ENCODE results near the gene CNR2. TPM values are rescaled to one million over a fixed set of nuclear protein-coding genes. Genes with fewer than 3 reads are reported as not detected.

The CNR2 gene
- polyA plus RNA-seq (2012; rRNA removed) = not detected in 2 replicates
- polyA plus RNA-seq (2012; cell fraction: cytosol; rRNA removed) = not detected in 2 replicates
- polyA plus RNA-seq (2012; cell fraction: nucleus; rRNA removed) = 0.01 TPM in 1 of 2 replicates, not detected in the other

- ChIA-PET POLR2A (no interaction called here), CTCF (interaction anchor here (1.2 to 2.0 kb wide), 2 partner anchors 102 to 141 kb away, joined by 5 to 6 read pairs; no protein-coding TSS in a partner anchor)
- no peak within 1 kb of the TSS for H2AFZ ChIP-seq (ENCODE audit: low read depth)
- no peak within 1 kb of the TSS for H3K9ac ChIP-seq
- no peak for DNase-seq
- no peak within 1 kb of the TSS for H3K4me2 ChIP-seq
- H3K36me3 ChIP-seq (replicated peaks in 1 of 2; ENCODE audit: control insufficient read depth in 1 of 2, insufficient read depth in 2 of 2, low read length in 1 of 2) = no peaks in the 10 kb centered on the region
- no peak within 1 kb of the TSS for H3K4me3 ChIP-seq (ENCODE audit: low read depth in 2 of 2, low read length in 1 of 2)
- H3K27me3 ChIP-seq (ENCODE audit: insufficient read depth) = no peaks in the 10 kb centered on the region
- no peak within 1 kb of the TSS for H3K27ac ChIP-seq (ENCODE audit: low read depth in 2 of 2, low read length in 1 of 2)
- no peaks in the 10 kb centered on the region for H3F3A ChIP-seq (replicated peaks; ENCODE audit: insufficient read depth)
- no peaks in the 10 kb centered on the region for H3K9me2 ChIP-seq
- no peaks in the 10 kb centered on the region for H3K9me3 ChIP-seq
- TF ChIP-seq CTCF (IDR thresholded peaks at IDR 0.05) = no peak
- H3K79me2 ChIP-seq (ENCODE audit: insufficient read depth) = no peaks in the 10 kb centered on the region
- 63% methylated on average over 5 of the region's 7 CpGs for WGBS (ENCODE audit: low lambda C conversion rate)
- no peaks in the 10 kb centered on the region for H4K20me1 ChIP-seq (ENCODE audit: insufficient read depth)
- no peaks in the 10 kb centered on the region for H3K4me1 ChIP-seq (ENCODE audit: control insufficient read depth in 1 of 2, insufficient read depth in 2 of 2, low read depth in 1 of 2, low read length in 1 of 2)
These were observed at the start of gene CNR2 for GRCh38 chr1:23913212-23913880. CNR2 (minus strand) TSS chr1:23913362; CDS start chr1:23875617, 37,745 bp downstream.

- H3K9me3 ChIP-seq = no peaks in the 10 kb centered on the region
- H3K9me2 ChIP-seq = no peaks in the 10 kb centered on the region
- ChIA-PET POLR2A (interaction anchor here (0.9 to 1.2 kb wide), 4 partner anchors 13 to 55 kb away, joined by 3 to 4 read pairs (median 4); no protein-coding TSS in a partner anchor), CTCF (interaction anchor here (1.0 to 1.4 kb wide), 2 partner anchors 15 to 241 kb away, joined by 3 read pairs; no protein-coding TSS in a partner anchor)
- no peaks in the 10 kb centered on the region for H3K27me3 ChIP-seq (ENCODE audit: insufficient read depth)
- H3K4me2 ChIP-seq = peak overlapping the region; percentile 87
- peaks cover 38 to 40% of the 10 kb centered on the region in 2 experiments for H3K36me3 ChIP-seq (replicated peaks in 1 of 2; ENCODE audit: control insufficient read depth in 1 of 2, insufficient read depth in 2 of 2, low read length in 1 of 2)
- H2AFZ ChIP-seq (ENCODE audit: low read depth) = no peak overlapping the region
- peak overlapping the region; percentile 95 for H3K9ac ChIP-seq
- WGBS (ENCODE audit: low lambda C conversion rate) = 2% methylated on average over 15 of the region's 15 CpGs
- H3F3A ChIP-seq (replicated peaks; ENCODE audit: insufficient read depth) = peaks cover 51% of the 10 kb centered on the region
- peaks cover 8 to 9% of the 10 kb centered on the region in 2 experiments; a peak in 3 of 4 replicates for H3K4me1 ChIP-seq (ENCODE audit: control insufficient read depth in 1 of 2, insufficient read depth in 2 of 2, low read depth in 1 of 2, low read length in 1 of 2)
- peak overlapping the region; percentile 84 to 90 for H3K4me3 ChIP-seq (ENCODE audit: low read depth in 2 of 2, low read length in 1 of 2)
- peaks cover 19% of the 10 kb centered on the region for H4K20me1 ChIP-seq (ENCODE audit: insufficient read depth)
- no peak for DNase-seq
- H3K27ac ChIP-seq (ENCODE audit: low read depth in 2 of 2, low read length in 1 of 2) = peak overlapping the region; percentile 98 to 99
- TF ChIP-seq, protein P1, sequence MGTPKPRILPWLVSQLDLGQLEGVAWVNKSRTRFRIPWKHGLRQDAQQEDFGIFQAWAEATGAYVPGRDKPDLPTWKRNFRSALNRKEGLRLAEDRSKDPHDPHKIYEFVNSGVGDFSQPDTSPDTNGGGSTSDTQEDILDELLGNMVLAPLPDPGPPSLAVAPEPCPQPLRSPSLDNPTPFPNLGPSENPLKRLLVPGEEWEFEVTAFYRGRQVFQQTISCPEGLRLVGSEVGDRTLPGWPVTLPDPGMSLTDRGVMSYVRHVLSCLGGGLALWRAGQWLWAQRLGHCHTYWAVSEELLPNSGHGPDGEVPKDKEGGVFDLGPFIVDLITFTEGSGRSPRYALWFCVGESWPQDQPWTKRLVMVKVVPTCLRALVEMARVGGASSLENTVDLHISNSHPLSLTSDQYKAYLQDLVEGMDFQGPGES (IDR thresholded peaks at IDR 0.05; ENCODE audit: low read depth, low read length) = no peak
- no peak for TF ChIP-seq CHD2 (IDR thresholded peaks at IDR 0.05; ENCODE audit: low read length, partially characterized antibody)
- TF ChIP-seq SIN3A (IDR thresholded peaks at IDR 0.05; ENCODE audit: borderline replicate concordance, low read depth, low read length) = no peak
- no peak for TF ChIP-seq NRF1 (IDR thresholded peaks at IDR 0.05; ENCODE audit: low read depth, low read length)
- TF ChIP-seq SMC3 (IDR thresholded peaks at IDR 0.05; ENCODE audit: low read depth, low read length) = no peak
- TF ChIP-seq JUND (IDR thresholded peaks at IDR 0.05) = no peak
- no peak for TF ChIP-seq ZBTB33 (IDR thresholded peaks at IDR 0.05; ENCODE audit: borderline replicate concordance, low read depth)
- TF ChIP-seq GABPA (IDR thresholded peaks at IDR 0.05; ENCODE audit: low read depth) = no peak
- TF ChIP-seq RFX5 (IDR thresholded peaks at IDR 0.05; ENCODE audit: low read length) = no peak
- TF ChIP-seq ELF1 (IDR thresholded peaks at IDR 0.05) = no peak
- no peak for TF ChIP-seq RXRA (IDR thresholded peaks at IDR 0.05; ENCODE audit: borderline replicate concordance, low read depth)
- no peak for TF ChIP-seq PBX3 (IDR thresholded peaks at IDR 0.05)
- no peak for TF ChIP-seq USF1 (IDR thresholded peaks at IDR 0.05; ENCODE audit: borderline replicate concordance, low read depth)
- no peak for TF ChIP-seq FOSL2 (IDR thresholded peaks at IDR 0.05; ENCODE audit: borderline replicate concordance, low read depth)
- no peak for TF ChIP-seq POLR2AphosphoS5 (IDR thresholded peaks at IDR 0.05; ENCODE audit: low read depth, low read length)
- no peak for TF ChIP-seq MXI1 (IDR thresholded peaks at IDR 0.05; ENCODE audit: low read depth, low read length)
- TF ChIP-seq YY1 (IDR thresholded peaks at IDR 0.05; ENCODE audit: low read depth) = no peak
- TF ChIP-seq GATA2 (CRISPR knock-in tag; IDR thresholded peaks at IDR 0.05) = no peak
- peaks cover 53% of the 10 kb centered on the region for H3K79me2 ChIP-seq (ENCODE audit: insufficient read depth)
These were observed 47.3 kb upstream of the CNR2 start for GRCh38 chr1:23960291-23961020.
